ENCODE measurements around the gene TMEM214. TPM values are rescaled to one million over a fixed set of nuclear protein-coding genes. Genes with fewer than 3 reads are reported as not detected.
A peak's percentile ranks its signal among the peaks of the same experiment; 100 is the strongest.

TMEM214 gene
- polyA plus RNA-seq, 1 donor (not counting 4 experiments of a cell fraction or from before 2014, with no cell fraction given) = 38.0 TPM

GRCh38 chr2:27071990-27072830, 39.4 kb downstream of the TMEM214 start:
- no peak for FAIRE-seq
- no peaks in the 10 kb centered on the region for H3K9me1 ChIP-seq (ENCODE audit: control insufficient read depth, extremely low read depth, insufficient read depth, low read length)
- peak overlapping the region; percentile 72 for H3K4me2 ChIP-seq (ENCODE audit: control insufficient read depth, extremely low read depth, insufficient read depth, low read depth, low read length)
- peak overlapping the region; percentile 76 to 97 (median 95) for H3K4me3 ChIP-seq (ENCODE audit: control insufficient read depth in 2 of 3, extremely low read depth in 1 of 3, insufficient read depth in 2 of 3, low read depth in 1 of 3, low read length in 3 of 3)
- no peaks in the 10 kb centered on the region for H3K9me3 ChIP-seq (ENCODE audit: control insufficient read depth, low read depth, low read length)
- H3K79me2 ChIP-seq (ENCODE audit: control insufficient read depth, insufficient read depth, low read length) = peaks cover 34% of the 10 kb centered on the region
- H3K36me3 ChIP-seq (ENCODE audit: control insufficient read depth in 2 of 2, extremely low read depth in 1 of 2, insufficient read depth in 2 of 2, low read length in 2 of 2) = peaks cover 11 to 27% of the 10 kb centered on the region in 2 experiments
- no peak overlapping the region for H3K27ac ChIP-seq (ENCODE audit: control insufficient read depth, insufficient read depth, low read length)
- H3K27me3 ChIP-seq (ENCODE audit: control insufficient read depth, extremely low read depth, insufficient read depth, low read length) = no peaks in the 10 kb centered on the region
- no peak for TF ChIP-seq CTCF (optimal IDR thresholded peaks at IDR 0.05 in 1 of 3, IDR thresholded peaks at IDR 0.05 in 1 of 3, conservative IDR thresholded peaks at IDR 0.05 in 1 of 3; ENCODE audit: extremely low read depth in 1 of 3, insufficient read depth in 2 of 3, low read length in 3 of 3)
- TF ChIP-seq EZH2 (IDR thresholded peaks at IDR 0.05; ENCODE audit: low read length) = no peak
- H3K9ac ChIP-seq (ENCODE audit: control insufficient read depth, extremely low read depth, insufficient read depth, low read length) = peak overlapping the region; percentile 64
- no peaks in the 10 kb centered on the region for H4K20me1 ChIP-seq (ENCODE audit: control insufficient read depth, extremely low read depth, insufficient read depth, low read length)
- H3K4me1 ChIP-seq (ENCODE audit: control insufficient read depth, extremely low read depth, insufficient read depth, low read length) = peaks cover 17% of the 10 kb centered on the region
- dilution Hi-C loops (cut with MboI; ENCODE audit: extremely low pct_ligation_motif_present, low sequenced_read_pairs) = no loop called here
- DNase-seq (ENCODE audit: low read depth, low spot score) = no peak
- H2AFZ ChIP-seq (ENCODE audit: control insufficient read depth, low read length) = peak overlapping the region; percentile 66

- Histone ChIP-seq H3K4me2 (ENCODE audit: control insufficient read depth, extremely low read depth, insufficient read depth, low read depth, low read length) (no peak overlapping the region), H3K9ac (ENCODE audit: control insufficient read depth, extremely low read depth, insufficient read depth, low read length) (no peak overlapping the region), H3K4me3 (ENCODE audit: control insufficient read depth in 2 of 3, extremely low read depth in 1 of 3, insufficient read depth in 2 of 3, low read depth in 1 of 3, low read length in 3 of 3) (no peak overlapping the region), H3K4me1 (ENCODE audit: control insufficient read depth, extremely low read depth, insufficient read depth, low read length) (peaks cover 23% of the 10 kb centered on the region), H3K27ac (ENCODE audit: control insufficient read depth, insufficient read depth, low read length) (no peak overlapping the region), H3K9me1 (ENCODE audit: control insufficient read depth, extremely low read depth, insufficient read depth, low read length) (no peaks in the 10 kb centered on the region), H3K36me3 (ENCODE audit: control insufficient read depth in 2 of 2, extremely low read depth in 1 of 2, insufficient read depth in 2 of 2, low read length in 2 of 2) (peaks cover 8 to 21% of the 10 kb centered on the region in 2 experiments), H3K9me3 (ENCODE audit: control insufficient read depth, low read depth, low read length) (no peaks in the 10 kb centered on the region), H3K79me2 (ENCODE audit: control insufficient read depth, insufficient read depth, low read length) (peaks cover 34% of the 10 kb centered on the region), H4K20me1 (ENCODE audit: control insufficient read depth, extremely low read depth, insufficient read depth, low read length) (no peaks in the 10 kb centered on the region), H3K27me3 (ENCODE audit: control insufficient read depth, extremely low read depth, insufficient read depth, low read length) (no peaks in the 10 kb centered on the region), H2AFZ (ENCODE audit: control insufficient read depth, low read length) (no peak overlapping the region)
- dilution Hi-C loops (cut with MboI; ENCODE audit: extremely low pct_ligation_motif_present, low sequenced_read_pairs) = no loop called here
- DNase-seq (ENCODE audit: low read depth, low spot score) = no peak
- TF ChIP-seq CTCF (optimal IDR thresholded peaks at IDR 0.05 in 1 of 3, IDR thresholded peaks at IDR 0.05 in 1 of 3, conservative IDR thresholded peaks at IDR 0.05 in 1 of 3; ENCODE audit: extremely low read depth in 1 of 3, insufficient read depth in 2 of 3, low read length in 3 of 3) (no peak), EZH2 (IDR thresholded peaks at IDR 0.05; ENCODE audit: low read length) (no peak)
- FAIRE-seq = no peak
Measured at GRCh38 chr2:27072920-27073319, 40.2 kb downstream of the TMEM214 start.
